ENCODE measurements around the gene TENM4.

TENM4 gene

GRCh38 chr11:79383874-79384273, 57.0 kb downstream of the TENM4 start:
- no peak for DNase-seq

GRCh38 chr11:79382301-79383050, 58.4 kb downstream of the TENM4 start:
- DNase-seq = no peak

- no peak for DNase-seq
Measured at GRCh38 chr11:79381036-79381435, 59.8 kb downstream of the TENM4 start.

GRCh38 chr11:79377406-79377805, 63.4 kb downstream of the TENM4 start:
- no peak for DNase-seq

- no peak for DNase-seq
Measured at GRCh38 chr11:79375818-79376550, 64.8 kb downstream of the TENM4 start.

GRCh38 chr11:79374727-79375126, 66.1 kb downstream of the TENM4 start:
- no peak for DNase-seq

GRCh38 chr11:79371724-79372123, 69.1 kb downstream of the TENM4 start:
- no peak for DNase-seq

GRCh38 chr11:79371152-79371551, 69.7 kb downstream of the TENM4 start:
- DNase-seq = no peak

- no peak for DNase-seq
Measured at GRCh38 chr11:79369055-79369454, 71.8 kb downstream of the TENM4 start.

- no peak for DNase-seq
Measured at GRCh38 chr11:79367844-79368243, 73.0 kb downstream of the TENM4 start.

- no peak for DNase-seq
Measured at GRCh38 chr11:79366218-79366617, 74.6 kb downstream of the TENM4 start.

GRCh38 chr11:79363861-79364378, 76.9 kb downstream of the TENM4 start:
- no peak for DNase-seq

GRCh38 chr11:79363256-79363655, 77.6 kb downstream of the TENM4 start:
- DNase-seq = no peak

GRCh38 chr11:79362821-79363220, 78.0 kb downstream of the TENM4 start:
- no peak for DNase-seq

- DNase-seq = no peak
Measured at GRCh38 chr11:79362206-79362757, 78.5 kb downstream of the TENM4 start.

GRCh38 chr11:79358258-79358657, 82.6 kb downstream of the TENM4 start:
- DNase-seq = no peak

- no peak for DNase-seq
Measured at GRCh38 chr11:79353706-79354105, 87.1 kb downstream of the TENM4 start.

GRCh38 chr11:79352349-79352703, 88.5 kb downstream of the TENM4 start:
- DNase-seq = no peak

GRCh38 chr11:79348976-79349682, 91.7 kb downstream of the TENM4 start:
- DNase-seq = no peak

- DNase-seq = no peak
Measured at GRCh38 chr11:79346021-79346420, 94.8 kb downstream of the TENM4 start.

- DNase-seq = no peak
Measured at GRCh38 chr11:79344753-79345294, 96.0 kb downstream of the TENM4 start.

GRCh38 chr11:79342686-79343085, 98.1 kb downstream of the TENM4 start:
- no peak for DNase-seq

GRCh38 chr11:79342236-79342635, 98.6 kb downstream of the TENM4 start:
- DNase-seq = no peak

Measured in stimulated activated CD8-positive, alpha-beta memory T cell treated with anti-CD3 and anti-CD28 coated beads, Interleukin-4, amount 100 ng/mL, for 48 hours (primary cell).